ENCODE measurements around the gene ADAMTS18.

The ADAMTS18 gene

GRCh38 chr16:77310877-77311276 is 124.0 kb downstream of the ADAMTS18 start:
- DNase-seq (ENCODE audit: insufficient read length, low spot score): no peak
- no peak for FAIRE-seq
- no peak for TF ChIP-seq CTCF (IDR thresholded peaks at IDR 0.05; ENCODE audit: insufficient read depth, missing control alignments)

GRCh38 chr16:77308163-77308561 is 126.7 kb downstream of the ADAMTS18 start:
- TF ChIP-seq CTCF (IDR thresholded peaks at IDR 0.05; ENCODE audit: insufficient read depth, missing control alignments): no peak
- DNase-seq (ENCODE audit: insufficient read length, low spot score): no peak
- no peak for FAIRE-seq

- no peak for FAIRE-seq
- no peak for DNase-seq (ENCODE audit: insufficient read length, low spot score)
- TF ChIP-seq CTCF (IDR thresholded peaks at IDR 0.05; ENCODE audit: insufficient read depth, missing control alignments): no peak
These were observed 127.2 kb downstream of the ADAMTS18 start for GRCh38 chr16:77307426-77308162.

GRCh38 chr16:77306075-77306474 is 128.8 kb downstream of the ADAMTS18 start:
- FAIRE-seq (no peak), DNase-seq (ENCODE audit: insufficient read length, low spot score) (no peak)
- TF ChIP-seq CTCF (IDR thresholded peaks at IDR 0.05; ENCODE audit: insufficient read depth, missing control alignments): no peak

GRCh38 chr16:77304877-77305276 is 130.0 kb downstream of the ADAMTS18 start:
- DNase-seq (ENCODE audit: insufficient read length, low spot score): no peak

GRCh38 chr16:77304134-77304533 is 130.7 kb downstream of the ADAMTS18 start:
- no peak for TF ChIP-seq CTCF (IDR thresholded peaks at IDR 0.05; ENCODE audit: insufficient read depth, missing control alignments)
- DNase-seq (ENCODE audit: insufficient read length, low spot score) (no peak), FAIRE-seq (no peak)

More at GRCh38 chr16:77304877-77305276, 130.0 kb downstream of the ADAMTS18 start:
- TF ChIP-seq CTCF (IDR thresholded peaks at IDR 0.05; ENCODE audit: insufficient read depth, missing control alignments): no peak
- FAIRE-seq: no peak

GRCh38 chr16:77302674-77303073 is 132.2 kb downstream of the ADAMTS18 start:
- DNase-seq (ENCODE audit: insufficient read length, low spot score) (no peak), FAIRE-seq (no peak)
- TF ChIP-seq CTCF (IDR thresholded peaks at IDR 0.05; ENCODE audit: insufficient read depth, missing control alignments): no peak

All from D721Med (cell line).